OCI-LY3 (cell line): ENCODE results near the gene RIN3.

Experiments
- H2AFZ ChIP-seq: fragments of 200-600, 300-600 bp; shearing (Covaris generic); 2 replicates; pipeline ENCODE4 v1.6.0; 2014; ENCODE audit warnings: antibody characterized with exemption, low read depth, low read length
- H3K27ac ChIP-seq: fragments of 200-600, 300-600 bp; sonication (generic); 2 replicates; pipeline ENCODE4 v1.5.1; 2014; ENCODE audit warnings: mild to moderate bottlenecking, low read length, moderate library complexity, mixed read lengths
- H3K27me3 ChIP-seq: fragments of 200-600, 300-600 bp; sonication (generic); 2 replicates; pipeline ENCODE4 v1.6.1; 2014; ENCODE audit warnings: low read depth, low read length, mixed read lengths
- H3K36me3 ChIP-seq: fragments of 200-600, 300-600 bp; sonication (generic); replicated peaks from 2 replicates; pipeline ENCODE3; 2014; ENCODE audit warnings: low read depth, low read length, mixed read lengths
- H3K4me1 ChIP-seq: fragments of 300-600, 200-600 bp; sonication (generic); 2 replicates; pipeline ENCODE4 v1.6.1; 2014; ENCODE audit warnings: low read length, mixed read lengths
- H3K4me2 ChIP-seq: fragments of 200-600, 300-600 bp; sonication (generic); 2 replicates; pipeline ENCODE4 v1.6.1; 2014; ENCODE audit warnings: low read length, mixed read lengths
- H3K4me3 ChIP-seq: fragments of 300-600, 200-600 bp; sonication (generic); 2 replicates; pipeline ENCODE4 v1.5.1; 2014; ENCODE audit warnings: antibody characterized with exemption, mild to moderate bottlenecking, low read length, moderate library complexity
- H3K79me2 ChIP-seq: fragments of 300-600, 200-600 bp; shearing (Covaris generic); 2 replicates; pipeline ENCODE4 v1.6.1; 2014; ENCODE audit warnings: mild to moderate bottlenecking, low read length, mixed read lengths
- H3K9ac ChIP-seq: fragments of 300-600, 200-600 bp; shearing (Covaris generic); 2 replicates; pipeline ENCODE4 v1.6.0; 2014; ENCODE audit warnings: mild to moderate bottlenecking, low read length, moderate library complexity
- H3K9me3 ChIP-seq: fragments of 200-600, 300-600 bp; shearing (Covaris generic); 2 replicates; pipeline ENCODE4 v1.6.1; 2014; ENCODE audit warnings: low read length, mixed read lengths; ENCODE audit not compliant: insufficient read depth
- H4K20me1 ChIP-seq: fragments of 200-600, 300-600 bp; sonication (generic); 2 replicates; pipeline ENCODE4 v1.6.1; 2016; ENCODE audit warnings: low read length, mixed read lengths; ENCODE audit not compliant: insufficient read depth
- CTCF ChIP-seq: fragments of 200-600, 300-600 bp; sonication (generic); IDR thresholded peaks from 2 replicates; pipeline ENCODE4 v1.5.1; 2014; ENCODE audit warnings: antibody characterized with exemption, low read length, low read depth
- EZH2phosphoT487 ChIP-seq: fragments of 200-600 bp; shearing (Covaris generic); IDR thresholded peaks from 2 replicates; pipeline ENCODE4 v1.6.1; 2018; ENCODE audit warnings: antibody characterized with exemption, mixed run types, low read depth

RIN3 gene

GRCh38 chr14:92680781-92681650, 167.4 kb downstream of the RIN3 start:
- Histone ChIP-seq H2AFZ (no peak overlapping the region), H3K27me3 (peaks cover 17% of the 10 kb centered on the region), H3K4me3 (peak overlapping the region; percentile 21), H3K9me3 (no peaks in the 10 kb centered on the region), H3K4me2 (peak overlapping the region; percentile 53), H4K20me1 (peaks cover 8% of the 10 kb centered on the region; the same call in 1 of the 2 replicates), H3K27ac (no peak overlapping the region), H3K36me3 (peaks cover 4% of the 10 kb centered on the region), H3K4me1 (peaks cover 27% of the 10 kb centered on the region), H3K79me2 (no peaks in the 10 kb centered on the region), H3K9ac (no peak overlapping the region)
- TF ChIP-seq EZH2phosphoT487 (no peak), CTCF (peak; percentile 90)

GRCh38 chr14:92683041-92683440, 169.5 kb downstream of the RIN3 start:
- peaks cover 10% of the 10 kb centered on the region for H3K4me1 ChIP-seq
- H3K4me2 ChIP-seq: no peak overlapping the region
- no peaks in the 10 kb centered on the region for H3K36me3 ChIP-seq
- H3K9me3 ChIP-seq: no peaks in the 10 kb centered on the region
- no peak overlapping the region for H3K9ac ChIP-seq
- H3K27ac ChIP-seq: no peak overlapping the region
- TF ChIP-seq CTCF (no peak), EZH2phosphoT487 (no peak)
- H3K79me2 ChIP-seq: no peaks in the 10 kb centered on the region
- H3K27me3 ChIP-seq: peaks cover 17% of the 10 kb centered on the region
- no peaks in the 10 kb centered on the region; the same call in 1 of the 2 replicates for H4K20me1 ChIP-seq
- H3K4me3 ChIP-seq: no peak overlapping the region
- no peak overlapping the region for H2AFZ ChIP-seq

- Histone ChIP-seq H3K9ac (no peak overlapping the region), H3K79me2 (no peaks in the 10 kb centered on the region), H3K36me3 (no peaks in the 10 kb centered on the region)
These were observed 171.4 kb downstream of the RIN3 start for GRCh38 chr14:92684801-92685560.

More at GRCh38 chr14:92684801-92685560, 171.4 kb downstream of the RIN3 start:
- no peak overlapping the region for H3K4me2 ChIP-seq
- H3K27ac ChIP-seq: no peak overlapping the region
- no peak overlapping the region for H3K4me3 ChIP-seq
- H3K4me1 ChIP-seq: peaks cover 10% of the 10 kb centered on the region
- peaks cover 6% of the 10 kb centered on the region; the same call in 1 of the 2 replicates for H3K27me3 ChIP-seq
- no peak overlapping the region for H2AFZ ChIP-seq
- H3K9me3 ChIP-seq: no peaks in the 10 kb centered on the region
- TF ChIP-seq CTCF (no peak), EZH2phosphoT487 (no peak)
- no peaks in the 10 kb centered on the region for H4K20me1 ChIP-seq
